Tibial nerve (tissue), 4 donors: ENCODE measurements around the gene PDE1A.

Source experiments
- CTCF ChIP-seq, 5 experiments: fragments of 200-600 bp in 3 of 5; fragments of 450-650 bp in 2 of 5; sonication (generic) in 3 of 5; IDR thresholded peaks; one replicate each; pipeline ENCODE4 v1.5.1; 2016 to 2019; ENCODE audit warnings: antibody characterized with exemption in 5 of 5, mild to moderate bottlenecking in 3 of 5, moderate library complexity in 2 of 5
- EP300 ChIP-seq, 2 donors: sonication (generic); formaldehyde crosslinking; IDR thresholded peaks; one replicate each; pipeline ENCODE4 v1.6.1; 2017; ENCODE audit warnings: antibody characterized with exemption in 2 of 2, mild to moderate bottlenecking in 1 of 2
- POLR2A ChIP-seq, 2 donors: fragments of 450-650 bp; IDR thresholded peaks; one replicate each; pipeline ENCODE4 v1.6.1; 2017; ENCODE audit warnings: antibody characterized with exemption in 2 of 2, mild to moderate bottlenecking in 2 of 2, moderate library complexity in 2 of 2

DNA sequence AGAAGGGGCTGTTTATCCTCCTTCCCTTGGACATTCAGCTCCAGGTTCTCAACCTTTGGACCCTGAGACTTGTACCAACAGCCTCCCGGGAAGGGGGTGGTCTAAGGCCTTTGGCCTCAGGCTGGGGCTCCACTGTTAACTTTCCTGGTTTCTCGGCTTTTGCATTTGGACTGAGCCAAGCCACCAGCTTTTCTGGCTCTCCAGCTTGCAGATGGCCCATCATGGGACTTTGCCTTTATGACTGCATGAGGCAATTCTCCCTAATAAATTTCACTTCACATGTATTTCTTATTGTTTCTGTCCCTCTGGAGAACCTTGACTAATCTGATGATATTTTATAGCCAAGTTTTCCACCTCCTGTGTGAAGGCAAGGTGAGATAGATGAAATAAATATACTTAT, 260.4 kb downstream of the PDE1A start:
- TF ChIP-seq CTCF (IDR thresholded peaks at IDR 0.05): no peak
- no peak for TF ChIP-seq POLR2A (IDR thresholded peaks at IDR 0.05)
- no peak for TF ChIP-seq EP300 (IDR thresholded peaks at IDR 0.05)
